Spleen (tissue), 11 donors: ENCODE results near the gene RBPMS2. TPM values are rescaled to one million over a fixed set of nuclear protein-coding genes. Genes with fewer than 3 reads are reported as not detected.
"Not testable (repeated sequence)": the region's sequence is repeated elsewhere in the genome, so short reads cannot be mapped to it uniquely, and the experiment has no call there.

ENCODE experiments used
- DNase-seq: peaks from one replicate; pipeline ENCODE4 v3.0.0-alpha.2; 2020
- H3K27ac ChIP-seq, 8 donors: fragments of 200-600 bp; sonication (generic) in 7 of 8; 1 replicate in 4 of 8; 2 replicates in 4 of 8; pipeline versions ENCODE4 v1.5.0 to v1.8.0; 2016 to 2021; ENCODE audit warnings: inconsistent platforms in 4 of 8, mild to moderate bottlenecking in 4 of 8, moderate library complexity in 1 of 8
- H3K27me3 ChIP-seq, 7 donors: fragments of 200-600 bp; sonication (generic) in 6 of 7; replicated peaks in 1 of 7; 1 replicate in 4 of 7; 2 replicates in 3 of 7; pipeline versions ENCODE4 v1.5.0 to v1.8.0; 2016 to 2021; ENCODE audit warnings: inconsistent platforms in 3 of 7, mild to moderate bottlenecking in 1 of 7
- H3K36me3 ChIP-seq, 6 donors: fragments of 200-600 bp; sonication (generic) in 5 of 6; 1 replicate in 4 of 6; 2 replicates in 2 of 6; pipeline versions ENCODE4 v1.5.0 to v1.8.0; 2016 to 2021; ENCODE audit warnings: inconsistent platforms in 2 of 6
- H3K4me1 ChIP-seq, 6 donors: fragments of 200-600 bp; sonication (generic) in 5 of 6; 1 replicate in 3 of 6; 2 replicates in 3 of 6; pipeline versions ENCODE4 v1.5.0 to v1.8.0; 2016 to 2021; ENCODE audit warnings: inconsistent platforms in 3 of 6
- H3K4me3 ChIP-seq, 8 donors: fragments of 200-600 bp; sonication (generic) in 7 of 8; 1 replicate in 4 of 8; 2 replicates in 4 of 8; pipeline versions ENCODE4 v1.5.0 to v1.8.0; 2016 to 2021; ENCODE audit warnings: inconsistent platforms in 4 of 8, mild to moderate bottlenecking in 4 of 8, moderate library complexity in 2 of 8
- H3K9me3 ChIP-seq, 8 donors: fragments of 200-600 bp; sonication (generic) in 7 of 8; 1 replicate in 4 of 8; 2 replicates in 4 of 8; pipeline versions ENCODE4 v1.5.0 to v1.8.0; 2016 to 2021; ENCODE audit warnings: inconsistent platforms in 4 of 8
- POLR2A ChIP-seq, 3 donors: fragments of 450-650 bp; IDR thresholded peaks; one replicate each; pipeline ENCODE4 v1.5.1; 2017; ENCODE audit warnings: antibody characterized with exemption in 3 of 3, mild to moderate bottlenecking in 1 of 3
- POLR2AphosphoS5 ChIP-seq, 3 donors: sonication (generic); formaldehyde crosslinking; IDR thresholded peaks; one replicate each; pipeline ENCODE4 v1.5.1; 2017; ENCODE audit warnings: antibody characterized with exemption in 3 of 3
- WGBS, 5 donors: extraction: QIAGEN DNeasy Blood & Tissue Kit in 3 of 5; methylation state at CpG; one replicate each; pipeline versions ENCODE4 v1.1.5 to v1.1.7; 2013 to 2018; 5-methylcytosine and 5-hydroxymethylcytosine counted together
- intact Hi-C: fragments of 100-400 bp; cut with DNase I; formaldehyde crosslinking; loops from one replicate; pipeline ENCODE4 v1.15.0; 2023; ENCODE audit warnings: low total_unique reads
- polyA plus RNA-seq, 3 donors: library from polyadenylated mRNA; stranded (reverse); fragments of 200-250 nt; gene quantifications; one replicate each; pipeline ENCODE4 v1.2.1, GENCODE V29; 2013
- total RNA-seq, 7 donors: library from RNA; depleted of rRNA in 3 of 7; stranded (reverse); fragments of >200 nt in 3 of 7; fragmentation: NEBNext Ultra II Directional in 4 of 7; extraction: Animal tissue kit (Norgen Biotek cat#: 25700) in 4 of 7; gene quantifications; one replicate each; pipeline versions ENCODE4 v1.1.0 to v1.2.1, GENCODE V29; 2016 to 2021
- TF ChIP-seq, protein P1 (sequence below), 11 experiments: fragments of 200-600 bp in 7 of 11; fragments of 450-650 bp in 4 of 11; sonication (generic) in 4 of 11; IDR thresholded peaks in 8 of 11; conservative IDR thresholded peaks in 3 of 11; 1 replicate in 7 of 11; 2 replicates in 4 of 11; pipeline versions ENCODE4 v1.4.0 to v1.8.0; 2016 to 2021; ENCODE audit warnings: antibody characterized with exemption in 11 of 11, inconsistent platforms in 4 of 11, mild to moderate bottlenecking in 1 of 11
- donor health status: healthy with polysubstance abuse.
- donor health status: DM: no; HTN: no; CAD: no; lungs with moderate emphysema.
- donor health status: DM: no; HTN: no; CAD: no.
- donor health status: Bipolar disorder and iron deficiency.
- donor health status: healthy.
- donor health status: DM: no; HTN: no; CAD: no.
- donor health status: DM: yes; HTN: yes; CAD: no.

RBPMS2 gene
- total and polyA plus RNA-seq, 10 donors, result 1.0 to 6.0 (median 2.7) TPM

GRCh38 chr15:64804619-64805018 is 29.2 kb upstream of the RBPMS2 start:
- DNase-seq, result no peak
- peaks cover 6 to 16% (median 9%) of the 10 kb centered on the region in 6 donors for H3K4me1 ChIP-seq
- H3K27ac ChIP-seq, result no peak overlapping the region
- intact Hi-C loops, result no loop called here
- no peaks in the 10 kb centered on the region for H3K27me3 ChIP-seq
- TF ChIP-seq POLR2A (IDR thresholded peaks at IDR 0.05), result no peak
- no peak for TF ChIP-seq POLR2AphosphoS5 (IDR thresholded peaks at IDR 0.05)
- TF ChIP-seq, protein P1, sequence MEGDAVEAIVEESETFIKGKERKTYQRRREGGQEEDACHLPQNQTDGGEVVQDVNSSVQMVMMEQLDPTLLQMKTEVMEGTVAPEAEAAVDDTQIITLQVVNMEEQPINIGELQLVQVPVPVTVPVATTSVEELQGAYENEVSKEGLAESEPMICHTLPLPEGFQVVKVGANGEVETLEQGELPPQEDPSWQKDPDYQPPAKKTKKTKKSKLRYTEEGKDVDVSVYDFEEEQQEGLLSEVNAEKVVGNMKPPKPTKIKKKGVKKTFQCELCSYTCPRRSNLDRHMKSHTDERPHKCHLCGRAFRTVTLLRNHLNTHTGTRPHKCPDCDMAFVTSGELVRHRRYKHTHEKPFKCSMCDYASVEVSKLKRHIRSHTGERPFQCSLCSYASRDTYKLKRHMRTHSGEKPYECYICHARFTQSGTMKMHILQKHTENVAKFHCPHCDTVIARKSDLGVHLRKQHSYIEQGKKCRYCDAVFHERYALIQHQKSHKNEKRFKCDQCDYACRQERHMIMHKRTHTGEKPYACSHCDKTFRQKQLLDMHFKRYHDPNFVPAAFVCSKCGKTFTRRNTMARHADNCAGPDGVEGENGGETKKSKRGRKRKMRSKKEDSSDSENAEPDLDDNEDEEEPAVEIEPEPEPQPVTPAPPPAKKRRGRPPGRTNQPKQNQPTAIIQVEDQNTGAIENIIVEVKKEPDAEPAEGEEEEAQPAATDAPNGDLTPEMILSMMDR (IDR thresholded peaks at IDR 0.05 in 8 of 11, conservative IDR thresholded peaks at IDR 0.05 in 3 of 11), result no peak
- H3K9me3 ChIP-seq, result no peaks in the 10 kb centered on the region
- no peak overlapping the region for H3K4me3 ChIP-seq
- WGBS, 5 donors, result 34 to 57% (median 42%) methylated on average over 2 of the region's 2 CpGs
- no peaks in the 10 kb centered on the region for H3K36me3 ChIP-seq

GRCh38 chr15:64803526-64803925 is 28.1 kb upstream of the RBPMS2 start:
- Histone ChIP-seq H3K36me3 (no peaks in the 10 kb centered on the region), H3K4me1 (peaks cover 6 to 14% (median 9%) of the 10 kb centered on the region in 6 donors), H3K4me3 (no peak overlapping the region), H3K27ac (no peak overlapping the region), H3K9me3 (no peaks in the 10 kb centered on the region), H3K27me3 (no peaks in the 10 kb centered on the region)
- TF ChIP-seq, protein P1 (IDR thresholded peaks at IDR 0.05 in 8 of 11, conservative IDR thresholded peaks at IDR 0.05 in 3 of 11), result no peak
- TF ChIP-seq POLR2A (IDR thresholded peaks at IDR 0.05) (no peak), POLR2AphosphoS5 (IDR thresholded peaks at IDR 0.05) (no peak)
- intact Hi-C loops, result no loop called here
- WGBS, 5 donors, result 79 to 97% (median 94%) methylated on average over 1 of the region's 1 CpG
- no peak for DNase-seq

DNA sequence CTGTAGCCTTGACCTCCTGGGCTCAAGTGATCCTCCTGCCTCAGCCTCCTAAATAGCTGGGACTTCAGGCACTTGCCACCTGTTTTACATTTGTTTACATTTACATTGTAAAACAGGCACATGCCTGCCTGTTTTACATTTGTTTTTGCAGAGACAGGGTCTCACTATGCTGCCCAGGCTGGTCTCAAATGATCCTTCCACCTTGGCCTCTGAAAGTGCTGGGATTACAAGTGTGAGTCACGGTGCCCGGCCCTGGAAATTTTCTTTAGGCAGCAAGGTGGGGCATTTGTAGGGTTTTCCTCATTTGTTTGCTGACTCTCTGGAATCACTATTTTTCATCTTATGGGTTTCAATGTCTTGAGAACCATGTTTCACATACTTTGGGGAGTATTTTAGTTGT is 25.1 kb upstream of the RBPMS2 start:
- Histone ChIP-seq H3K4me1 (peaks cover 6 to 14% (median 9%) of the 10 kb centered on the region in 6 donors), H3K4me3 (no peak overlapping the region), H3K36me3 (no peaks in the 10 kb centered on the region), H3K9me3 (no peaks in the 10 kb centered on the region), H3K27ac (no peak overlapping the region), H3K27me3 (no peaks in the 10 kb centered on the region)
- no peak for TF ChIP-seq POLR2AphosphoS5 (IDR thresholded peaks at IDR 0.05)
- TF ChIP-seq POLR2A (IDR thresholded peaks at IDR 0.05), result no peak
- TF ChIP-seq, protein P1 (IDR thresholded peaks at IDR 0.05 in 8 of 11, conservative IDR thresholded peaks at IDR 0.05 in 3 of 11), result no peak
- no peak for DNase-seq
- intact Hi-C loops, result no loop called here
- 74 to 89% (median 80%) methylated on average over 2 of the region's 2 CpGs for WGBS, 5 donors

DNA sequence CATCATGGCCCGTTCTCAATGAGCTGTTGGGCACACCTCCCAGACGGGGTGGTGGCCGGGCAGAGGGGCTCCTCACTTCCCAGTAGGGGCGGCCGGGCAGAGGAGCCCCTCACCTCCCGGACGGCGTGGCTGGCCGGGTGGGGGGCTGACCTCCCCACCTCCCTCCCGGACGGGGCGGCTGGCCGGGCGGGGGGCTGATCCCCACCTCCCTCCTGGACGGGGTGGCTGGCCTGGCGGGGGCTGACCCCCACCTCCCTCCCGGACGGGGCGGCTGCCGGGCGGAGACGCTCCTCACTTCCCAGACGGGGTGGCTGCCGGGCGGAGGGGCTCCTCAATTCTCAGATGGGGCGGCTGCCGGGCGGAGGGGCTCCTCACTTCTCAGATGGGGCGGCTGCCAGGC is 23.5 kb upstream of the RBPMS2 start:
- intact Hi-C loops, H3K4me3 ChIP-seq, H3K27ac ChIP-seq, DNase-seq, H3K9me3 ChIP-seq, H3K36me3 ChIP-seq, H3K27me3 ChIP-seq: not testable (repeated sequence)
- H3K4me1 ChIP-seq, result peaks cover 6 to 14% (median 9%) of the 10 kb centered on the region in 6 donors
- 88 to 93% (median 92%) methylated on average over 5 to 28 of the region's 29 CpGs; no CpG with 5 or more reads in 1 of the 5 donors for WGBS, 5 donors

- H3K27me3 ChIP-seq, H3K9me3 ChIP-seq, H3K27ac ChIP-seq, H3K4me1 ChIP-seq, H3K4me3 ChIP-seq, DNase-seq, intact Hi-C loops, H3K36me3 ChIP-seq: not testable (repeated sequence)
- 89 to 93% (median 90%) methylated on average over 9 of the region's 9 CpGs for WGBS, 5 donors
Observed at GRCh38 chr15:64795921-64796320, 20.5 kb upstream of the RBPMS2 start.

- intact Hi-C loops, H3K9me3 ChIP-seq, DNase-seq, H3K27me3 ChIP-seq, H3K4me3 ChIP-seq, H3K27ac ChIP-seq, H3K36me3 ChIP-seq, H3K4me1 ChIP-seq: not testable (repeated sequence)
- 86 to 96% (median 90%) methylated on average over 7 of the region's 7 CpGs for WGBS, 5 donors
Observed at GRCh38 chr15:64795299-64795698, 19.9 kb upstream of the RBPMS2 start.
